Islet precursor cell (in vitro differentiated cells): ENCODE measurements around the gene DUSP2.

Source experiments
- DNase-seq: peaks from one replicate; pipeline ENCODE4 v3.0.0-alpha.2; 2018

DUSP2 gene

GRCh38 chr2:96145036-96145847 lies at the start of gene DUSP2:
DUSP2 (minus strand) TSS chr2:96145440; CDS start chr2:96145354, 86 bp downstream.
- DNase-seq: peak; percentile 80

GRCh38 chr2:96191937-96192670 lies 46.9 kb upstream of the DUSP2 start:
- no peak for DNase-seq

GRCh38 chr2:96188821-96189526 lies 43.7 kb upstream of the DUSP2 start:
- DNase-seq: no peak

- DNase-seq: no peak
These were observed 41.3 kb upstream of the DUSP2 start for GRCh38 chr2:96186562-96186961.

GRCh38 chr2:96185516-96185915 lies 40.3 kb upstream of the DUSP2 start:
- no peak for DNase-seq

GRCh38 chr2:96184989-96185388 lies 39.7 kb upstream of the DUSP2 start:
- DNase-seq: no peak

DNA sequence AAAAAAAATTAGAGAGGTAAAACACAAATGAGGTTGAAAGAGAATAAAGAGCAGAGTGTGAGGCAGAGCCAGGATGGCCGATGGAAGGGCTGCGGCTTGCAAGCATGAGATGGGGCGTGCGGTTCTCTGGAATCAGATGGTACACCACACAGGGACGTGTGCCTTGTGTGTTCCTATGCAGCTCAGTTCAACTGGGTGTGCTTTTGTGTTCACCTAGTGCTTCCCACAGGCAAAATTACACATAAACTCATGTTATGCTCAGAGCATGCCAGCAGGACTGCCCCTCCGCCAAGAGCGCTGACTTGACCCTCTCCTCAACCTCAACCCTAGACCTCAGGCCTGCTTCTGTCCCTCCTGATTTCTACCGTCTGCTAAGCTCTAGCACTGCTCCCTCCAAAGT lies 38.9 kb upstream of the DUSP2 start:
- no peak for DNase-seq

GRCh38 chr2:96181529-96181928 lies 36.3 kb upstream of the DUSP2 start:
- DNase-seq: no peak

GRCh38 chr2:96180521-96180920 lies 35.3 kb upstream of the DUSP2 start:
- DNase-seq: no peak

DNA sequence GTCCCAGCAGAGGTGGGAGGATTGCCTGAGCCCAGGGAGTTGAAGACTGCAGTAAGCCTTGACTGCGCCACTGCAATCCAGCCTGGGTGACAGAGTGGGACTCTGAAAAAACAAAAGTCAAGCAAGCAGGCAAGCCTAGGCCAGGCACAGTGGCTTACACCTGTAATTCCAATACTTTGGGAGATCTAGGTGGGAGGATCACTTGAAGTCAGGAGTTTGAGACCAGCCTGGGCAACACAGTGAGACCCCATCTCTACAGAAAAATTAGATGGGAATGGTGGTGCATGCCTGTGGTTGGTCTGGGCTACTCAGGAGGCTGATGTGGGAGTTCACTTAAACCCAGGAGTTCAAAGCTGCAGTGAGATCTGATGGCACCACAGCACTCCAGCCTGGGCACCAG lies 34.8 kb upstream of the DUSP2 start:
- DNase-seq: no peak

DNA sequence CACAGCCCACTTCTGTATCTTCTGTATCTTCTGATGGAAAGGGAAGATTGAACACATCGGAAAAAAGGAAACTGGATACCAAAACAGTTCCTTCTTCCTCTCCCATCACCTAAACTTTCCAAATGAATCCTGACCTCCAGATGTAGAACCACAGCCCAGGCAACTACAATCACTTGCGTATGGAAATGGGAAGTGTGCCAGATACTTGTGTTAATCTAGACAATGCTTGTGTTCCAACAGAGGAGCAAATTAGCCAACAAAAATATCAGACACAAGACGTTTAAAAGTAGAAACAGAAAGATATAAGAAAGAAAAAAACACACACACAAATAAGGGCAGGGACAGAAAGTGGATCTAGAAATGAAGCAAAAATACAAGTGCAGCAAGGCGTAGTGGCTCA lies 31.4 kb upstream of the DUSP2 start:
- no peak for DNase-seq

GRCh38 chr2:96175951-96176350 lies 30.7 kb upstream of the DUSP2 start:
- no peak for DNase-seq

GRCh38 chr2:96174251-96175144 lies 29.3 kb upstream of the DUSP2 start:
- DNase-seq: peak; percentile 87

- DNase-seq: no peak
These were observed 26.6 kb upstream of the DUSP2 start for GRCh38 chr2:96171831-96172230.

GRCh38 chr2:96170626-96171025 lies 25.4 kb upstream of the DUSP2 start:
- DNase-seq: no peak

DNA sequence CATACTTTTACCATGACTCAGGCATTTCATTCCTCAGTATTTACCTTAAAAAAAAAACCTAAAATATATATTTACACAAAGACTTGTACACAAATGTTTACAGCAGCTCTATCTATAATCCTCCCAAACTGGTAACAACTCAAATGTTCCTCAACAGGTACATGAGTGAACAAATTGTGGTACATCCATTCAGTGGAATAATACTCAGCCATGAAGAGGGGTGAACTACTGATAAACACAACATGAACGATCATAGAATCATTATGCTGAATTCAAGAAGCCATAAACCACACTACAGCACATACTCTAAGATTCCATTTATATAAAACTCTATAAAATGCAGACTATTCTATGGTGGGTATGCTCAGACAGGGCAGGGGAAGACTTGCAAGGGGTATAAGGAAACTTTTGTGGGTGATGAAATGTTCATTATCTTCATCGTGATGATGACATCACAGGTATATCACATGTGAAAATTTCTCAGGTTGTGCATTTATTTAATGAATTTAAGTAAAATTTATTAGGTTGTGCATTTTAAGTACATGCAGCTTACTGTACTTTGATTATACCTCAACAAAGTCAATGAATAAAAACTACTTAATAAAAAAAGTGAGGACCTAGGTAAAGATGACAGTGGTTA lies 24.7 kb upstream of the DUSP2 start:
- DNase-seq: no peak

DNA sequence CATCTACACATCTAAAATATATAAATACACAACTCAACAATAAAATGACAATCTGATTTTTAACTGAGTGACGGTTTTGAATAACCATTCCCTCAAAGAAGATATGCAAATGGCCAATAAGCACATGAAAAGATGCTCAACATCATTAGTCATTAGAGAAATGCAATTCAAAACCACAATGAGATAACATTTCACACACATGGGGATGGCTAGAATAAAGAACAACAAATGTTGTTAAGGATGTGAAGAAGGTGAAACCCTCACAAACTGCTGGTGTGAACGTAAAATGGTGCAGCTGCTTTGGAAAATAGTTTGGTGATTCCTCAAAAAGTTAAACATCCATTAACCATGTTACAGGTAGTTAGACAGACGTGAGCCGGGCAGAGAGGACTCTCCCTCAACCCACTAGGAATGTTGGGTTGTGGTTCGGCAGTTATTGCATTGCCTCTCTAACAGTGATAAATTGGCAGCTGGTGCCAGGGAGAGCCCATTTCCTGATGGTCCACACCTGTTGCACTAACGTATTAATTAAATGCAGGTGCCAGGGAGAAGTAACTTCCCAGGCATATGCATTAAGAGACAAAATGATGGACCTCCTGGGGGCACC lies 22.3 kb upstream of the DUSP2 start:
- DNase-seq: no peak

GRCh38 chr2:96164459-96165184 lies 19.4 kb upstream of the DUSP2 start:
- DNase-seq: peak; percentile 83

GRCh38 chr2:96163768-96164429 lies 18.7 kb upstream of the DUSP2 start:
- DNase-seq: no peak

DNA sequence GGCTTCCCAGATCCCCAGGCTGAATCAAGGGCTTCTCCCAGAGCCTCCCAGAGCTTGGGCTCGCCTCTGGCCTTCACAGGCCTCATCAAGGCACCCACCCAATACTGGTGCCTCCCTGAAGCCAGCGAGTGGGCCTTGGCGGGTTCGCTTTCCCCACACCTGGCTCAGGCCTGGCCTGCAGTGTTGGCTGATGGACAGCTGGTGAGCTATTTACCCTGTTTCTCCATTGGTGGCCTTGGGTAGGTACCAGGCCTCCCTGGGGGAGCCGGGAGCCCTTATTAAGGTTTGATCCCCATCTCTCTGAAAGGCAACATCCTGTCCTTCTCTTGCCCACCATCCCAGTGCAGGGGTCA lies 18.2 kb upstream of the DUSP2 start:
- no peak for DNase-seq

DNA sequence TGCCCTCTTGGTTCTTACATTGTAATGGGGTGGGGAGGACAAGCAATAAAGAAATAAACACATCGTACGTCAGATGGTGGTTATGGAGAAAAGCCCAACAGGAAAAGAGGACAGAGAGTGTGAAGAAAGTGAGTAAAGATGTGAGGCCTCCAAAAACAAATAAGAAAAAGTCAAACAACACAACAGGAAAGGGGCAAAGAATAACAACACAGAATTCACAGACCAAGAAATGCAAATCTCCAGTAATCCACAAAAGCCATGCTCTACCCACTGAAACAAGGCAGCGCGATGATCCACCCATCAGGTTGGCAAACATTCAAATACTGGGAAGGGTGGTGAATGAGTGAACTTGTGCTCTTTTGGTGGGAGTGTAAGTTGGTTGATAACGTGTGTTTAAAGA lies 16.7 kb upstream of the DUSP2 start:
- DNase-seq: no peak
